Measurements from ENCODE around the gene KRTAP4-6.
"Not testable (repeated sequence)": the region's sequence is repeated elsewhere in the genome, so short reads cannot be mapped to it uniquely, and the experiment has no call there.

KRTAP4-6 gene

GRCh38 chr17:41140360-41141131 lies at the start of gene KRTAP4-6:
Gene KRTAP4-6, minus strand, starts transcription at chr17:41140544. Its CDS starts 57 bp downstream, at chr17:41140487.
- no peak for FAIRE-seq

- FAIRE-seq: not testable (repeated sequence)
These were observed 49.5 kb upstream of the KRTAP4-6 start, which contains the start of gene KRTAP9-1 for GRCh38 chr17:41189837-41190318. Gene KRTAP9-1, plus strand, starts transcription at chr17:41189887. Its CDS starts 0 bp downstream, at chr17:41189887.

GRCh38 chr17:41186872-41187271 lies 46.5 kb upstream of the KRTAP4-6 start:
- FAIRE-seq: no peak

GRCh38 chr17:41185001-41185400 lies 44.7 kb upstream of the KRTAP4-6 start:
- FAIRE-seq: no peak

- no peak for FAIRE-seq
These were observed 44.2 kb upstream of the KRTAP4-6 start, which contains the start of gene KRTAP4-1 for GRCh38 chr17:41184480-41184961. Gene KRTAP4-1, minus strand, starts transcription at chr17:41184911. Its CDS starts 57 bp downstream, at chr17:41184854.

DNA sequence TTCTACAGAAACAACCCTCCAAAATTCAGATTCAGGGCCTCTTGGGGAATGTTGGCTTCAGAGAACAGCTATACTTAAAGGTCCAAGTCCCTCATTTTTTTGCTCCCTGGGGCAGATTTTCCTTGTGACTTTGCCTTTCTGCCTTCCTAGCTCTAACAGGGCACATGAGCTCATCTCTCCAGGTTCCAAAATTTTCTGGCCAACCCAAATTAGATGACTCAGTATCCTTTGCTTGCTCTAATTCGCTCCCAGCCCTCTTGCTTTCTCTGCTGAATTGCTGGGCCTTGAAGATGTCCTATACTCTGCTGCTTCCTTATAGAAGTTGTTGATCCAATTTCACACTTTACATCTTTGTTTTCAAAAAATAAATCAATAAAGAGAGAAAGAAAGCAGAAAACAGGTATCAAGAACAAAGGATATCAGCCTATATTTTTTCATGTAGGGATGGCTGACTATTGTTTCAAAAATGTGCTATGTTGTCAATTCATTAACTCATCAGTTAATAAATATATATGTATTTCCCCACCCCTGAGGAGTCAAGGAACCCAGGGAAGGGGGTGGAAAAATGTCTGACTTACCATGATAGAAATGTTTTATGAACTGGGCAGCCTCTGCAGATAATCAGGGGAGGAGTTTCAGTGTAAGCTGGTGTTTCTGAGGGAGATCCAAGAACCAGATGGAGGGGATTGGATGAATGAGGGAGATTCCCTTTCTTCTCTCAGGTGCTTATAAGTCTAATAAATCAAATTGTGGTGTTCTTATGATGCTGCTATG lies 38.7 kb upstream of the KRTAP4-6 start:
- no peak for FAIRE-seq

GRCh38 chr17:41178341-41178740 lies 38.0 kb upstream of the KRTAP4-6 start:
- no peak for FAIRE-seq

GRCh38 chr17:41177727-41178271 lies 37.5 kb upstream of the KRTAP4-6 start, which contains the start of gene KRTAP4-2:
Gene KRTAP4-2, minus strand, starts transcription at chr17:41178221. Its CDS starts 57 bp downstream, at chr17:41178164.
- no peak for FAIRE-seq

DNA sequence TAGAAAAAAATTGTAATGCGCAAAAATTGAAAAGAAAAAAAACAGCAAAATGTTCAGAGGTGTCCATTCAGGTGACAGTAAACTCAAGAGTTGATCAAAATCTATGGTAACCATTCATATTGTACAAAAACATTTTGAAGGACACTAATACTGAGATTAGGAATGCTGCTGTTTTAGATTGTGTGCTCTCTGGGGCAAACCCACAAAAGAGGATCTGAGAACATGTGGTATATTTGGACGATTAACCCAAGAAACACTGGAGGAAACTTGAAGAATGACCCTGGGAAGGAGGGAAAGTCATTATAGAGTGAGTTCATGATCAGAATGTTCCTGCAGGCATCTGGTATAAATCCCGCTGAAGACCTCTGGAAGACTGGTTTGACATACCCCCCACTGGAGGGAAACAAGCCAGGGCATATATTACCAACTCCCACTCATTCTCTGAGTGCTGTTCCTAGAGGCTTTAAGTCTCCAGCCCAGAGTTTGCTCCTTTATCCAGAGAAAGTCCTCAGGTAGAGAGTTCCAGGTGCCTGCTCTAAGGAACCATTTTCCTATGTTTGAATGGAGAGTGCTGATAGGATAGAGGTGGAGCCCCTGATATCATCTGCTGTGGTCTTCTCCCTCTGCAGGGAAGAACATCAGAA lies 36.5 kb upstream of the KRTAP4-6 start:
- peak; percentile 29 for FAIRE-seq

DNA sequence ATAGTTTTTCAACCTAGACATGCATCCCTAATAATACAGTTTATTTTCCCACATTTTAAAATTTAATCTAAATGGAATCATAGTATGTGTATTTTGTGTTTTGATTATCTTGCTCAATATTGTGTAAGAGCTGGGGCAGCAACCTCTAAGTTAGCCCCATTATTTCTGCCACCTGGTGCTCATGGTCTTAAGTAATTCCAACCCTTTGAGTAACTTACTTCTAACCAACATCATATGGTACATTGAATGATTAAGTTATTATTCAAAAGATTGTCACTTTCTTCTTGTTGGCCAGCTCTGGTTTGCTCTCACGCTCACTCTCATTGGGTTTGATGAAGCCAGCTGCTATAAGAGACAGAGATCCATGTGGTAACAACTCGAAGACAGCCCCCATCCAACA lies 31.5 kb upstream of the KRTAP4-6 start:
- FAIRE-seq: no peak

DNA sequence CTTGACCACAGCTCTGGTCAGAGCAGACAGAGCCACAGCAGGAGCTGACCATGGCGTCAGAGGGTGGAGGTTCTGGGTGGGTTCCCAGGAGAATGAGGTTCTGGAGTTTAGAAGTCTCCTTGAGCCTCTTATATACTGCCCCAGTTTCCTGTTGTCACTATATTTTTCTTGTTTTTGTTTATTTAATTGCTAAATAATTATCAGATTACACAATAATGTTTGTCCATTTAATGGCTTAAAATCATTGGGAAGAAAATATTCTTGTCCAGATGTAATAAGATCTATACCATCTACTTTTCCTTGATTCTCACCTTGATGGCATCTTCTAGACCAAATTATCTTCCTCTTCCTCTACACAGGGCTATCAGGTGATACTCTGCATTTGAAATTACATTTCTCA lies 27.8 kb upstream of the KRTAP4-6 start, which contains the start of gene KRTAP4-3:
Gene KRTAP4-3, minus strand, starts transcription at position 101 of the 400 bp plus-strand sequence. Its CDS starts 49 bp downstream, at position 52.
- FAIRE-seq: no peak

DNA sequence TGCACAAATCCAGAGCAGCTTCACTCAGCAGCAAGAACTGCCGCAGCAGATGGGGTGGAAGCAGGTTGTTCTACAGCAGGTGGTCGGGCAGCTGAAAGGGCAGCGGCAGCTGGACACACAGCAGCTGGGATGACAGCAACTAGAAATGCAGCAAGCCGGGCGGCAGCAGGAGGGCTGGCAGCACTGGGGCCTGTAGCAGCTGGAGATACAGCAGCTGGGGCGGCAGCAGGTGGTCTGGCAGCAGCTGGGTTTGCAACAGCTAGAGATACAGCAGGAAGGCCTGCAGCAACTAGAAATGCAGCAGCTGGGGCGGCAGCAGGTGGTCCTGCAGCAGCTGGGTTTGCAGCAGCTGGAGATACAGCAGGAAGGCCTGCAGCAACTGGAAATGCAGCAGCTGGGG lies 27.2 kb upstream of the KRTAP4-6 start:
- FAIRE-seq: no peak

DNA sequence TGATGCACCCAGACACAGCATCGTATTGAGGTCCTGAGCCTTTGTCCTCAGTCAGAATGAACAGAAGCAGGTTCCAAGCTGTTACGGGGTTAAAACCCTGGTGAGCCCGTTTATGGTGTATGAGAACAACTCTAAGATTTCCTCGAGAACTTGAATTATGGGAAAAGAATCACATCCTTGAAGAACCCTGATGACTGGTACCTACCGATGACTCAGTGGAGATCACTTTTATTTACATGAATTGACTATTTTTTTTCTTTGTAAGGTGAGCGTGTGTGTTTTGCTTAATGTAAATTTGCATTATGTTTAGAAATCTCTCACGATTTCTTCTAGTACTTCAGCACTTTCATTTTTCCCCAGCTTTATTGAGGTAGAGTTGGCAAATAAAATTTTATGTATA lies 23.5 kb upstream of the KRTAP4-6 start:
- FAIRE-seq: no peak

DNA sequence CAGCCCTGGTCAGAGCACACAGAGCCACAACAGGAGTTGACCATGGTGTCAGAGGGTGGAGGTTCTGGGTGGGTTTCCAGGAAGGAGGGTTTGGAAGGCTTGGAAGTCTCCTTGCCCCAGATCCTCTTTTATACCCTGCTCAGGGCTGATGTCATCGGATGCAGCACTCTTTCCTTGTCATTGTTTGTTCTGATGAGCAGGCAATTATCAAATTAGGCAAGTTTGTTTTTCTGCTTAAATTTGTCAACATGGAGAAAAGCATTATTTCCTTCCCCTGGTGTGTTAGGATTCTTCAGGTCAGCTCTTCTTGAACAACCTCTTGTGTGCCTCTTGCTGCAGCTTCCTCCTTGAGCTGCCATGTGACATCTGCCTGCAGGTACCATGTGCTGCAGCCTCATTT lies 20.3 kb upstream of the KRTAP4-6 start, which contains the start of gene KRTAP4-4:
Gene KRTAP4-4, minus strand, starts transcription at position 101 of the 400 bp plus-strand sequence. Its CDS starts 57 bp downstream, at position 44.
- FAIRE-seq: no peak

DNA sequence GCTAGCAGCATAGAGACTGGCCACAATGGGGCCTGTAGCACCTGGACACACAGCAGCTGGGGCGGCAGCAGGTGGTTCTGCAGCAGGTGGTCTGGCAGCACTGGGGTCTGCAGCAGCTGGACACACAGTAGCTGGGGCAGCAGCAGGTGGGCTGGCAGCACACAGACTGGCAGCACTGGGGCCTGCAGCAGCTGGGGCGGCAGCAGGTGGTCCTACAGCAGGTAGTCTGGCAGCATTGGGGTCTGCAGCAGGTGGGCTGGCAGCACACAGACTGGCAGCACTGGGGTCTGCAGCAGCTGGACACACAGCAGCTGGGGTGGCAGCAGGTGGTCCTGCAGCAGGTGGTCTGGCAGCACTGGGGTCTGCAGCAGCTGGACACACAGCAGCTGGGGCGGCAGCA lies 19.8 kb upstream of the KRTAP4-6 start:
- FAIRE-seq: not testable (repeated sequence)

GRCh38 chr17:41153856-41154255 lies 13.5 kb upstream of the KRTAP4-6 start:
- no peak for FAIRE-seq

GRCh38 chr17:41151525-41151924 lies 11.2 kb upstream of the KRTAP4-6 start:
- FAIRE-seq: no peak

GRCh38 chr17:41150026-41150425 lies 9.7 kb upstream of the KRTAP4-6 start:
- FAIRE-seq: no peak

- FAIRE-seq: no peak
These were observed 9.3 kb upstream of the KRTAP4-6 start, which contains the start of gene KRTAP4-5 for GRCh38 chr17:41149652-41149985. Gene KRTAP4-5, minus strand, starts transcription at chr17:41149825. Its CDS starts 58 bp downstream, at chr17:41149767.

DNA sequence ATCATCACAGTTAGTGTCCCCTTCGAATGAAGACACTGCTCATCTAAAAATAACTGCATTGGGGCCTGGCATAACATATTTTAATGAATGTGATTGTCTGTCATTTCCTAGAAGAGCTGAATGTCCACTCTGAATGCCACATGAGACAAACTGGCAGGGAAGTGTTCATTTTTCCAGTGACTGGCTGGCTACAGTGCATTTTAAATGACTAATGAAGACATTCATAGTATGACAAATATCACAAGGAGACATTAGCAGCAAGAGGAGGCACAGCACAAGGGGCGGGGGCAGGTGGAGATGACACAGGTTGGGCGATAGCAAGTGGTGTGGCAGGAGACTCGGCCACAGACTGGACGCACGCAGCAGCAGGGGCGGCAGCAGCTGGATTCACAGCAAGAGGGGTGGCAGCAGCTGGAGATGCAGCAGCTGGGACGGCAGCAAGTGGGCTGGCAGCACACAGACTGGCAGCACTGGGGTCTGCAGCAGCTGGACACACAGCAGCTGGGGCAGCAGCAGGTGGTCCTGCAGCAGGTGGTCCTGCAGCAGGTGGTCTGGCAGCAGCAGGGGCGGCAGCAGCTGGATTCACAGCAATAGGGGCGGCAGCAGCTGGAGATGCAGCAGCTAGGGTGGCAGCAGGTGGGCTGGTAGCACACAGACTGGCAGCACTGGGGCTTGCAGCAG lies 8.8 kb upstream of the KRTAP4-6 start:
- FAIRE-seq: not testable (repeated sequence)

DNA sequence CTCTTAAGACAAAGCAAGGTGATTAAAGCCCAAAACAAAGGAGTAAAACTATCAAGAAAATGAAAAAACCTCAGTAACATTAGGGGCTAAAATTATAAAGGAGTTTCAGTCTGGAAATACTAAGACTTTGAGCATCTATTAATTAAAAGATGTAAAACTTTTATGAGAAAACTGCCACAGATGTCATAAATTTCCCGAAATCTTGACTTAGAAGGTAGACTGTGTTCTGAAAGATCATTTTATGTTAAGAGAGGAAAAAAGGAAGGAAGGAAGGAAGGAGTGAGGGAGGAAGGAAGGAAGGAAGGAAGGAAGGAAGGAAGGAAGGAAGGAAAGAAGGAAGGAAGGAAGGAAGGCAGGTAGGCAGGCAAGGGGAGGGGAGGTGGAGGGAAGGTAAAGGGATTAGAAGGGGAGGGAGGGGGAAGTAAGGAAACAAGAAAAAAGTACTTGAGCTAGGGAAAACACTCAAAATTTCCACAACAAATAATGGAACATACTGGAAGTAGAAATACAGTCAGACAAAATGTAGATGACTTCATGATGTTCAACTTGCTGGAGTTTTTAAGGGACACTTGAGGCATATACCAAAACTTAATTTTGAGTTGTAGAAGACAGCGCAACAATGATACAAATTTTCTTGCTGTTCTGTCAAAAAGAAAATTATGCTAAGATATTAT lies 7.3 kb upstream of the KRTAP4-6 start:
- no peak for FAIRE-seq
